ENCODE data around the gene DOK3.

Gene DOK3

GRCh38 chr5:177452688-177453638 is 56.7 kb downstream of the DOK3 start:
- intact Hi-C loops (cut with micrococcal nuclease), result no loop called here
- Mint-ChIP-seq H3K9me3 (no peaks in the 10 kb centered on the region), H3K4me3 (no peak overlapping the region), H3K27me3 (peaks cover 71% of the 10 kb centered on the region), H3K4me1 (ENCODE audit: low read depth) (peaks cover 33% of the 10 kb centered on the region), H3K36me3 (ENCODE audit: low read depth) (no peaks in the 10 kb centered on the region), H3K27ac (no peak overlapping the region)
